Measurements from ENCODE around the gene GTF3C1.

DNA sequence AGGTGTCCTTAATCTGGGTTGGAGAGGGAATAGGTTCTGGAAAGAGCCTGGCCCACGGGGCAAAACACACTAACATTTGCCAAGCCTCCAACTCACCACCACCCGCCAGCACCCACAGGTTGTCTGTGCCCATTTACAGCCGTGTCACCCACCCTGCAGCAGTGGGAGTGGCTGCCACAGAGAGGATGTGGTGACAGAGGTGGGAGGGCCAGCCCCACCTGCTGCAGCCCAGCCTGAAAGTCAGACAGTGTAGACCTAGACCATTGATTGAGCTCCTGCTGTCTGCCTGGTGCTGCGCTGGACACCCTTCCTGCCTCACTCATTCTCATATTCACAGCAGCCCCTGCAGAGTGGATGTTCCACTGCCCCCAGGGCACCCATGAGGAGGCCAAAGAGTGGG lies 103.0 kb downstream of the GTF3C1 start:
- TF ChIP-seq, protein P1, sequence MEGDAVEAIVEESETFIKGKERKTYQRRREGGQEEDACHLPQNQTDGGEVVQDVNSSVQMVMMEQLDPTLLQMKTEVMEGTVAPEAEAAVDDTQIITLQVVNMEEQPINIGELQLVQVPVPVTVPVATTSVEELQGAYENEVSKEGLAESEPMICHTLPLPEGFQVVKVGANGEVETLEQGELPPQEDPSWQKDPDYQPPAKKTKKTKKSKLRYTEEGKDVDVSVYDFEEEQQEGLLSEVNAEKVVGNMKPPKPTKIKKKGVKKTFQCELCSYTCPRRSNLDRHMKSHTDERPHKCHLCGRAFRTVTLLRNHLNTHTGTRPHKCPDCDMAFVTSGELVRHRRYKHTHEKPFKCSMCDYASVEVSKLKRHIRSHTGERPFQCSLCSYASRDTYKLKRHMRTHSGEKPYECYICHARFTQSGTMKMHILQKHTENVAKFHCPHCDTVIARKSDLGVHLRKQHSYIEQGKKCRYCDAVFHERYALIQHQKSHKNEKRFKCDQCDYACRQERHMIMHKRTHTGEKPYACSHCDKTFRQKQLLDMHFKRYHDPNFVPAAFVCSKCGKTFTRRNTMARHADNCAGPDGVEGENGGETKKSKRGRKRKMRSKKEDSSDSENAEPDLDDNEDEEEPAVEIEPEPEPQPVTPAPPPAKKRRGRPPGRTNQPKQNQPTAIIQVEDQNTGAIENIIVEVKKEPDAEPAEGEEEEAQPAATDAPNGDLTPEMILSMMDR (IDR thresholded peaks at IDR 0.05): no peak
- no peak for TF ChIP-seq POLR2AphosphoS5 (IDR thresholded peaks at IDR 0.05)
- no peak for TF ChIP-seq POLR2A (IDR thresholded peaks at IDR 0.05)
